22Rv1 (cell line): Measurements from ENCODE around the gene TRUB2.

Experiments
- CTCF ChIP-seq: fragments of 450-650 bp; IDR thresholded peaks from 2 replicates; pipeline ENCODE4 v1.5.1; 2017; ENCODE audit warnings: mild to moderate bottlenecking
- ZFX ChIP-seq: fragments of 450-650 bp; IDR thresholded peaks from 2 replicates; pipeline ENCODE4 v1.6.1; 2017; ENCODE audit warnings: antibody characterized with exemption, borderline replicate concordance

GRCh38 chr9:128276574-128277270 is 45.5 kb downstream of the TRUB2 start:
- no peak for TF ChIP-seq CTCF
- TF ChIP-seq ZFX = no peak
